ENCODE data around the gene PFKFB1.
"Not testable (repeated sequence)": the region's sequence is repeated elsewhere in the genome, so short reads cannot be mapped to it uniquely, and the experiment has no call there.

PFKFB1 gene

GRCh38 chrX:54992911-54993622 lies 921 bp downstream of the PFKFB1 start:
- DNase-seq: no peak

GRCh38 chrX:54991706-54992105 lies 2.3 kb downstream of the PFKFB1 start:
- DNase-seq: no peak

GRCh38 chrX:54983306-54983705 lies 10.7 kb downstream of the PFKFB1 start:
- DNase-seq: not testable (repeated sequence)

- DNase-seq: no peak
Measured at GRCh38 chrX:54980334-54980733, 13.7 kb downstream of the PFKFB1 start.

- DNase-seq: no peak
Measured at GRCh38 chrX:54979432-54979831, 14.6 kb downstream of the PFKFB1 start.

GRCh38 chrX:54978448-54978847 lies 15.5 kb downstream of the PFKFB1 start:
- no peak for DNase-seq

- no peak for DNase-seq
Measured at GRCh38 chrX:54977387-54977786, 16.6 kb downstream of the PFKFB1 start.

- DNase-seq: peak; percentile 21
Measured at GRCh38 chrX:54964766-54965497, 29.1 kb downstream of the PFKFB1 start.

GRCh38 chrX:54961750-54962149 lies 32.2 kb downstream of the PFKFB1 start:
- DNase-seq: no peak

GRCh38 chrX:54950730-54951375 lies 43.1 kb downstream of the PFKFB1 start:
- no peak for DNase-seq

GRCh38 chrX:54945224-54945623 lies 48.8 kb downstream of the PFKFB1 start:
- no peak for DNase-seq

- DNase-seq: no peak
Measured at GRCh38 chrX:54944816-54945215, 49.2 kb downstream of the PFKFB1 start.

GRCh38 chrX:54937416-54937815 lies 56.6 kb downstream of the PFKFB1 start:
- no peak for DNase-seq

- DNase-seq: no peak
Measured at GRCh38 chrX:54935306-54935705, 58.7 kb downstream of the PFKFB1 start.

GRCh38 chrX:54934890-54935289 lies 59.1 kb downstream of the PFKFB1 start:
- DNase-seq: no peak

- no peak for DNase-seq
Measured at GRCh38 chrX:54934058-54934457, 59.9 kb downstream of the PFKFB1 start.

GRCh38 chrX:54933150-54933826 lies 60.7 kb downstream of the PFKFB1 start:
- no peak for DNase-seq

GRCh38 chrX:54931107-54931506 lies 62.9 kb downstream of the PFKFB1 start:
- DNase-seq: no peak

- DNase-seq: no peak
Measured at GRCh38 chrX:54930291-54931049, 63.5 kb downstream of the PFKFB1 start.

- DNase-seq: no peak
Measured at GRCh38 chrX:54928876-54929275, 65.1 kb downstream of the PFKFB1 start.

GRCh38 chrX:54926978-54927377 lies 67.0 kb downstream of the PFKFB1 start:
- DNase-seq: no peak

GRCh38 chrX:54923376-54923775 lies 70.6 kb downstream of the PFKFB1 start:
- no peak for DNase-seq

- no peak for DNase-seq
Measured at GRCh38 chrX:54922547-54922946, 71.4 kb downstream of the PFKFB1 start.

Data from CD4-positive, alpha-beta T cell treated with Interleukin-17A for 4 hours (primary cell).